GM18505 (cell line): ENCODE measurements around the gene RBCK1.
A peak's percentile ranks its signal among the peaks of the same experiment; 100 is the strongest.

ENCODE experiments used
- ATAC-seq: cut with Tn5 transposase; IDR thresholded peaks from one replicate; pipeline ENCODE4 v1.9.1; 2021; ENCODE audit not compliant: unreplicated experiment
- POLR2A ChIP-seq: IDR thresholded peaks from 4 replicates; pipeline ENCODE4 v1.6.1; 2011; ENCODE audit warnings: borderline replicate concordance; ENCODE audit not compliant: insufficient read depth, insufficient read length; ENCODE audit errors: extremely low read depth

Gene RBCK1

GRCh38 chr20:407953-408842 lies at the start of gene RBCK1:
Gene RBCK1 (plus strand): TSS chr20:408299. CDS start chr20:408758, 459 bp downstream.
- ATAC-seq: peak; percentile 63
- peak; percentile 70 for TF ChIP-seq POLR2A

GRCh38 chr20:358891-359555 lies 49.1 kb upstream of the RBCK1 start:
- TF ChIP-seq POLR2A: no peak
- no peak for ATAC-seq

GRCh38 chr20:361561-361960 lies 46.5 kb upstream of the RBCK1 start:
- TF ChIP-seq POLR2A: no peak
- peak; percentile 51 for ATAC-seq

DNA sequence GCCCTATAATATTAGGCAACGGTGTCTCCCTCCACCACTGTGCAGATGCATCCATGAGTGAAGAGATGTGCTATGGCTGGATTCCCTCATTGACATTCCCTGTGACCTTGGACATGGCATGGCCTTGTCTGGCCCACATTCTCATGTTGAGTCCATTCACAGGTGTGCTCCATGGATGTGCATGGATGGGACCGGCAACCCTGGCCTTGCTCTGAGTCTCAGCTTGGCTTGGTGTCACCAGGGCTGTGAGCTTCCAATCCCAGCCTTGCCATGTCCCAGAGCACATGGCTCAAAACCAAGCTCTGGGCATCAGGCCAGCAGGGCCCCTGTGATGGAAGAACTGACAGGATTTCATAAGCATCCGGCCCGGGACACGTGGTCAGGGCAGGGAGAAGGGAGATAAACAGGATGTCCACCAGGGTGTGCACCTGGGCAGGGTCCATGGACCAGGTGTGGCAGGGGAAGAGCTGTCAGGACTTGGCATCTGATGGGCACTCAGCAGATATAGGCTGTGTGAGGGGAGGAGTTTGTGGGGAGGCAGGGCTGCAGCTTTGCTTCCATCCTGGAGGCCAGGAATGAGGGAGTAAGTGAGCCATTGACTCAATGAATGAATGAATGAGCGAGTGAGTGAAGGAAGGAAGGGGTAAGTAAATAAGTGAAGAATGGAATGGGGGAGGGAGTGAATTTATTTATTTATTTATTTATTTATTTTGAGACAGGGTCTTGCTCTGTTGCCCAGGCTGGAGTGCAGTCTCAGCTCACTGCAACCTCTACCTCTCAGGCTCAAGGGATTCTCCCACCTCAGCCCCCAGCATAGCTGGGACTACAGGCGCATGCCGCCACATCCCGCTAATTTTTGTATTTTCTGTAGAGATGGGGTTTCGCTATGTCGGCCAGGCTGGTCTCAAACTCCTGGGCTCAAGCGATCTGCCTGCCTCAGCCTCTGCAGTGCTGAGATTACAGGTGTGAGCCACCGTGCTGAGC lies 45.5 kb upstream of the RBCK1 start:
- TF ChIP-seq POLR2A: no peak
- ATAC-seq: no peak

GRCh38 chr20:363319-364078 lies 44.6 kb upstream of the RBCK1 start:
- TF ChIP-seq POLR2A: no peak
- no peak for ATAC-seq

GRCh38 chr20:364905-365794 lies 42.9 kb upstream of the RBCK1 start:
- no peak for TF ChIP-seq POLR2A
- no peak for ATAC-seq

DNA sequence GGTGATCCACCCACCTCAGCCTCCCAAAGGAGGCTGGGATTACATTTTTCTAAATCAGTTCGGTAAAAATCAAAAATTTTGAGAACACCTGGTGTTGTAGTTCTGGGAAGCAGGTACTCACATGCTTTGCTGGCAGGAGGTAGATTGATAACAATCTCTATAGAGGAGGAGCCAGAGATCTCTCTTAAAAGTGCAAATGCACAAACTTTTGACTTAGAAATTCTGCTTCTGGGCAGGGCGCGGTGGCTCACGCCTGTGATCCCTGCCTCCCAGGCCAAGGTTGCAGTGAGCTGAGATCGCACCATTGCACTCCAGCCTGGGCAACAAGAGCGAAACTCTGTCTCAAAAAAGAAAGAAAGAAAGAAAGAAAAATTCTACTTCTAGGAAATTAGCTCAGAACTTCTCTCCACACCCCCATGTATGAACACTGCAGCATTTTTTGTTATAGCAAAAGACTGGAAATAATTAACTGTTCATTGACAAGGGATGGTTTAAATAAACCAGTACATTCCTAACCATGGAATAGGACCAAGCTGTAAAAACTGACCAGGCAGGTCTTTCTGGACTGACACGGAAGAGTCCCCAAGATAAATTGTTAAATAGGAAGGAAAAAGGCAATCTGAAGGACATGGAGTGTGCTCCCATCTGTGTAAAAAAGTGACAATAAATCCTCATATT lies 41.9 kb upstream of the RBCK1 start:
- TF ChIP-seq POLR2A: no peak
- ATAC-seq: no peak

DNA sequence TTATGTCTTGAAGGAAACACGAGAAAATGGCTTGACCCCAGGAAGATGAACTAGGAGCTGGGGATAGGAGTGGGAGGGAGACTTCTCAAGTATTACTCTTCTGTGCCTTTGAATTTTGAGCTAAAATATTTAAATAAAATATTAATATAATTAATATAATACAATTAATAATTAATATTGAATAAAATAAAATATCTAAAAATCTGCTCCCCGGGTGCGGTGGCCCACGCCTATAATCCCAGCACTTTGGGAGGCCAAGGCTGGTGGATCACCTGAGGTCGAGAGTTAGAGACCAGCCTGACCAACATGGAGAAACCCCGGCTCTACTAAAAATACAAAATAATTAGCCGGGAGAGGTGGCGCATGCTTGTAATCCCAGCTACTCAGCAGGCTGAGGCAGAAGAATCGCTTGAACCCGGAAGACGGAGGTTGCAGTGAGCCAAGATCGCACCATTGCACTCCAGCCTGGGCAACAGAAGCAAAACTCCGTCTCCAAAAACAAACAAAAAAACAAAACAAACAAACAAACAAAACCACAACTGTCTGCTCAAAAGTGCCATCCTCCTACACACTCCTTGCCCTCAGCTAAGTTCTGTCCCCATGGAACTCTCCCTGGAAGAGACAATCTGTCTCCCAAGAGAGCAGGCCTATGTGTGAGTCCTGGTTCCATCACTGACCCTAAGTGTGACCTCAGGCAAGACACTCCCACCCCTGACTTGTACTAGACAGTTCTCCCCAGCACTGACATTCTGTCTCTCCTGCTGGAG lies 41.2 kb upstream of the RBCK1 start:
- ATAC-seq: no peak
- no peak for TF ChIP-seq POLR2A

DNA sequence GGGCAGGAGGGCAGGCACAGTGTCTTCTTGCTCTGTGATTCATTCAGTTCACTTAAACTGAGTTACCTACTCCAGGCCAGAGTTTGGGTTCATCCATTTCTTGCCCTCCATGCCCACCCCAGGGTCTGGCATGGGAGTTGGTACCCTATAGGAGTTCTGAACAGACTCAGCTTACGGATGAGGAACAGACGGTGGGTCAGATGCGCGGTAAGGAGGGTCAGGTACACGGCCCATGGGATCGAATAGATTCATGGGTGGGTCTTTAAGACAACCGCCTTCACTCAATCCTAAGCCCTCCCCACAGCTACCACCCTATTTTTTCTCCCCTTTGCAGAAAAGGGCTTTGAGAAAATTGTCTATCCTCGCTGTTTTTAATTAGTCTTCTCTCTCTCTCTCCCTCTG lies 40.6 kb upstream of the RBCK1 start:
- ATAC-seq: no peak
- no peak for TF ChIP-seq POLR2A

DNA sequence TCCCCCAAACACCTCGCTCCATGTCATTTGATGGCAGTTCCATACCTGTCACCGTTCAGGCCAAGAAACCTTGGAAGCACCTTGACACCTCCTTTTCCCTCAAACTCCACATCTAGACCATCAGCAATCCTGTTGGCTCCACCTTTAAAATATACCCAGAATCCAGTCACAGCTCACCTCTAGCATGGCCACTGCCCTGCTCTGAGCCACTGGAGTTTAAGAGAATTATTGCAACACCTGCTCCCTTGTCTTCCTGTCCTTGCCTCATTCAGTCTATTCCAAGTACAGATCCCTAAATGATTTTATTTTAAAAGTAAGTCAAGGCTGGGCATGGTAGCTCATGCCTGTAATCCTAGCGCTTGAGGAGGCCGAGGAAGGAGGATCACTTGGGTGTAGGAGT lies 39.2 kb upstream of the RBCK1 start:
- TF ChIP-seq POLR2A: no peak
- ATAC-seq: no peak

DNA sequence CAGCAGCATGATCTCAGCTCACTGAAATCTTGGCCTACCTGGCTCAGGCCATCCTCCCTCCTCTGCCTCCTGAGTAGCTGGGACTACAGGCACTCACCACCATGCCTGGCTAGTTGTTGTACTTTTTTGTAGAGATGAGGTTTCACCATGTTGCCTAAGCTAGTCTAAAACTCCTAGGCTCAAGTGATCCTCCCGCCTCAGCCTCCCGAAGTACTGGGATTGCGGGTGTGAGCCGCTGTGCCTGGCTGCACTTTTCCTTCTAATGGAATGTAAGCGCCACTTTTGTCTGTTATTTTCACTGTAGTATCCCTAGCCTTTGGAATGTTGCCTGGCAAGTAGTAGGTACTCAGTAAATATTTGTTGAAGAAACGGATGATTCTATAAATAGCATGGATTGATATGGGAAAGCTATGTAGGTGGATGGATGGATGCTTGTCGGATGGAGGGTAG lies 37.9 kb upstream of the RBCK1 start:
- ATAC-seq: no peak
- TF ChIP-seq POLR2A: no peak
